GM12878 (cell line): ENCODE results near the gene GLIPR2. TPM values are rescaled to one million over a fixed set of nuclear protein-coding genes. Genes with fewer than 3 reads are reported as not detected.

Experiments
- ATAC-seq: fragments of 200-7000 bp; cut with Tn5 transposase; 3 replicates; pipeline ENCODE4 v1.9.1; 2020; ENCODE audit warnings: mild to moderate bottlenecking, moderate library complexity
- BruUV-seq: library from RNA; stranded (reverse); fragments of 400-500 nt; replicated peaks from 2 replicates; lab custom pipeline; 2021; lab: Mats Ljungman, UMichigan
- CTCF ChIA-PET: fragments of 300-600 bp; sonication (Branson Sonifier 250); formaldehyde crosslinking; extraction: SDS; loops from one replicate; lab custom pipeline; 2021; ENCODE audit warnings: inconsistent platforms; lab: Yijun Ruan, JAX
- POLR2A ChIA-PET: fragments of 350-600 bp; formaldehyde crosslinking; extraction: SDS; loops from one replicate; lab custom pipeline; 2021; ENCODE audit warnings: inconsistent platforms; lab: Charles Lee
- RAD21 ChIA-PET: fragments of 300-600 bp; sonication (Branson Sonifier 250); formaldehyde crosslinking; loops from one replicate; lab custom pipeline; 2023; ENCODE audit warnings: antibody characterized with exemption; ENCODE audit not compliant: unreplicated experiment; lab: Charles Lee
- SMC1A ChIA-PET: fragments of 300-600 bp; sonication (Branson Sonifier 250); formaldehyde crosslinking; loops from one replicate; lab custom pipeline; 2023; ENCODE audit not compliant: unreplicated experiment, uncharacterized antibody; lab: Charles Lee
- DNase-seq: peaks from one replicate; pipeline ENCODE4 v3.0.0-alpha.2; 2011; ENCODE audit warnings: low read depth, low spot score
- FAIRE-seq: peaks from 3 replicates; lab custom pipeline; 2011; peaks lifted over from hg19 to GRCh38; lab: Jason Lieb, UNC
- H2AFZ ChIP-seq: 2 replicates; pipeline ENCODE4 v1.6.0; 2011; ENCODE audit warnings: low read depth, low read length, control low read depth; ENCODE audit not compliant: control insufficient read depth
- H3K27ac ChIP-seq: 2 replicates; pipeline ENCODE4 v1.5.1; 2011; ENCODE audit warnings: control low read depth; ENCODE audit not compliant: control insufficient read depth, insufficient read depth
- H3K27me3 ChIP-seq, 2 experiments: replicated peaks in 1 of 2; 2 replicates each; pipeline versions ENCODE4 v1.6.0 to v1.6.1; 2011; ENCODE audit warnings: low read length in 1 of 2; ENCODE audit not compliant: control insufficient read depth in 2 of 2, insufficient read depth in 2 of 2
- H3K36me3 ChIP-seq, 2 experiments: 2 replicates each; pipeline ENCODE4 v1.5.1; 2011; ENCODE audit warnings: low read length in 1 of 2; ENCODE audit not compliant: control insufficient read depth in 2 of 2, insufficient read depth in 2 of 2
- H3K4me1 ChIP-seq: 2 replicates; pipeline ENCODE4 v1.6.1; 2011; ENCODE audit warnings: mild to moderate bottlenecking, low read length, moderate library complexity, mixed read lengths; ENCODE audit not compliant: control insufficient read depth, insufficient read depth
- H3K4me2 ChIP-seq: 2 replicates; pipeline ENCODE4 v1.6.0; 2011; ENCODE audit warnings: control low read depth; ENCODE audit not compliant: control insufficient read depth, insufficient read depth
- H3K4me3 ChIP-seq: fragments of 200-600 bp; sonication (generic); 2 replicates; pipeline ENCODE4 v1.5.1; 2016
- H3K79me2 ChIP-seq: 2 replicates; pipeline ENCODE4 v1.6.0; 2011; ENCODE audit warnings: low read length; ENCODE audit not compliant: control insufficient read depth, insufficient read depth
- H3K9ac ChIP-seq: 2 replicates; pipeline ENCODE4 v1.8.0; 2011; ENCODE audit warnings: low read length, control low read depth, mixed read lengths; ENCODE audit not compliant: control insufficient read depth, insufficient read depth
- H3K9me3 ChIP-seq: replicated peaks from 3 replicates; pipeline ENCODE4 v1.5.1; 2011; ENCODE audit warnings: mild to moderate bottlenecking, low read length; ENCODE audit not compliant: control insufficient read depth, insufficient read depth
- H4K20me1 ChIP-seq: 2 replicates; pipeline ENCODE4 v1.6.0; 2011; ENCODE audit not compliant: control insufficient read depth, insufficient read depth
- BMI1 ChIP-seq: fragments of 450-650 bp; IDR thresholded peaks from 2 replicates; pipeline ENCODE4 v1.6.1; 2016; ENCODE audit warnings: mild to moderate bottlenecking, moderate library complexity, borderline replicate concordance
- CBFB ChIP-seq: IDR thresholded peaks from 2 replicates; pipeline ENCODE4 v1.6.1; 2016; ENCODE audit warnings: antibody characterized with exemption, low read depth
- CUX1 ChIP-seq: IDR thresholded peaks from 2 replicates; pipeline ENCODE4 v1.6.1; 2012; ENCODE audit warnings: improper control_type of control experiment, low read depth, low read length; ENCODE audit not compliant: insufficient replicate concordance
- FOS ChIP-seq: IDR thresholded peaks from 3 replicates; pipeline ENCODE4 v1.6.1; 2011; ENCODE audit warnings: borderline replicate concordance; ENCODE audit not compliant: insufficient read length; ENCODE audit errors: extremely low read depth
- HDGF ChIP-seq: fragments of 450-650 bp; IDR thresholded peaks from 2 replicates; pipeline ENCODE4 v1.6.1; 2016; ENCODE audit warnings: antibody characterized with exemption
- MEF2B ChIP-seq: fragments of 450-650 bp; IDR thresholded peaks from 2 replicates; pipeline ENCODE4 v1.6.1; 2018; ENCODE audit warnings: mild to moderate bottlenecking, moderate library complexity; ENCODE audit not compliant: partially characterized antibody, poor library complexity, severe bottlenecking
- SIN3A ChIP-seq: IDR thresholded peaks from 2 replicates; pipeline ENCODE4 v1.6.1; 2012; ENCODE audit warnings: low read depth, low read length, improper control_type of control experiment
- STAT1 ChIP-seq: fragments of 450-650 bp; conservative IDR thresholded peaks from 2 replicates; pipeline ENCODE4 v1.6.1; 2014; ENCODE audit warnings: antibody characterized with exemption, mild to moderate bottlenecking
- USF2 ChIP-seq: IDR thresholded peaks from 2 replicates; pipeline ENCODE4 v1.6.1; 2011; ENCODE audit warnings: low read depth, low read length, improper control_type of control experiment, borderline replicate concordance
- ZZZ3 ChIP-seq: IDR thresholded peaks from 2 replicates; pipeline ENCODE4 v1.6.1; 2011; ENCODE audit warnings: low read depth; ENCODE audit not compliant: control insufficient read depth, insufficient read length
- WGBS: methylation state at CpG from one replicate; pipeline ENCODE4 v1.1.6; 2016; ENCODE audit warnings: low lambda C conversion rate; ENCODE audit not compliant: insufficient replicate concordance, insufficient coverage; ENCODE audit errors: missing lambda C conversion rate; 5-methylcytosine and 5-hydroxymethylcytosine counted together
- in situ Hi-C: fragments of 300-500 bp; cut with MboI; formaldehyde crosslinking; loops from 9 replicates; pipeline ENCODE4 v1.14.3; 2018; ENCODE audit warnings: mixed read lengths
- intact Hi-C: fragments of 100-400 bp; cut with micrococcal nuclease; formaldehyde crosslinking; loops from one replicate; pipeline ENCODE4 v1.14.2; 2022; ENCODE audit not compliant: unreplicated experiment
- polyA plus RNA-seq, 11 experiments: library from polyadenylated mRNA; depleted of rRNA in 4 of 11; unstranded in 6 of 11; stranded (reverse) in 5 of 11; fragments of >200 nt; fragmentation: Nextera tagmentation in 4 of 11; fragmentation: Illumina TruSeq in 1 of 11; extraction: Ambion mirVana in 4 of 11; extraction: Trizol in 1 of 11; gene quantifications; 1 replicate in 1 of 11; 2 replicates in 10 of 11; pipeline versions ENCODE4 v1.2.1 to v1.2.3, GENCODE V29; 2011 to 2016; ENCODE audit warnings: inconsistent platforms in 2 of 11, missing spikeins in 2 of 11, low read depth in 1 of 11
- total RNA-seq, 4 experiments: library from RNA; depleted of rRNA in 3 of 4; stranded (reverse); fragments of >200 nt in 3 of 4; fragmentation: Illumina TruSeq in 1 of 4; extraction: Trizol in 1 of 4; gene quantifications; 2 replicates each; pipeline versions ENCODE4 v1.2.1 to v1.2.3, GENCODE V29; 2013 to 2021

Gene GLIPR2
- total and polyA plus RNA-seq, 10 of the 15 experiments (the other 5 are each of a cell fraction or from before 2014, with no cell fraction given) = 0.41 to 3.5 (median 2.2) TPM

- Histone ChIP-seq H2AFZ (no peak overlapping the region), H3K4me1 (peaks cover 41% of the 10 kb centered on the region), H3K9ac (no peak overlapping the region), H3K4me3 (no peak overlapping the region), H3K79me2 (no peaks in the 10 kb centered on the region), H4K20me1 (no peaks in the 10 kb centered on the region), H3K36me3 (no peaks in the 10 kb centered on the region), H3K9me3 (no peaks in the 10 kb centered on the region; the same call in 2 of the 3 replicates)
- no peak for FAIRE-seq
- no TSS peak for BruUV-seq
- 84% methylated on average over 11 of the region's 11 CpGs for WGBS
- CTCF ChIA-PET = interaction anchor here (1.1 to 1.7 kb wide), 2 partner anchors 9 to 52 kb away, joined by 3 to 4 read pairs; no protein-coding TSS in a partner anchor
- intact Hi-C loops (no loop called here), in situ Hi-C loops (no loop called here)
- DNase-seq = no peak
- no peak for ATAC-seq
- RAD21 ChIA-PET = interaction anchor here (1.1 kb wide), 1 partner anchor 36 kb away, joined by 4 read pairs; the partner anchor contains the start of gene CLTA
- SMC1A ChIA-PET = interaction anchor here (0.6 to 1.0 kb wide), 2 partner anchors 52 to 230 kb away, joined by 3 to 6 read pairs; no protein-coding TSS in a partner anchor
- TF ChIP-seq USF2 = no peak
- TF ChIP-seq STAT1 = no peak
- TF ChIP-seq MEF2B = no peak
- TF ChIP-seq, all 136 proteins: peak for 0
- Histone ChIP-seq H3K27me3 (no peaks in the 10 kb centered on the region), H3K4me2 (no peak overlapping the region), H3K27ac (no peak overlapping the region)
- POLR2A ChIA-PET = no interaction called here
Observed at GRCh38 chr9:36154331-36154952, 17.9 kb downstream of the GLIPR2 start.

GRCh38 chr9:36156116-36156515, 19.6 kb downstream of the GLIPR2 start:
- no peaks in the 10 kb centered on the region for H3K79me2 ChIP-seq
- peaks cover 25% of the 10 kb centered on the region for H3K4me1 ChIP-seq
- POLR2A ChIA-PET = no interaction called here
- no peaks in the 10 kb centered on the region for H3K27me3 ChIP-seq
- no peak overlapping the region for H3K27ac ChIP-seq
- no peak overlapping the region for H3K4me3 ChIP-seq
- no peak overlapping the region for H2AFZ ChIP-seq
- no peaks in the 10 kb centered on the region for H4K20me1 ChIP-seq
- RAD21 ChIA-PET = no interaction called here
- BruUV-seq = no TSS peak
- 87% methylated on average over 6 of the region's 6 CpGs for WGBS
- H3K9ac ChIP-seq = no peak overlapping the region
- FAIRE-seq (no peak), DNase-seq (no peak), ATAC-seq (no peak)
- in situ Hi-C loops = no loop called here
- SMC1A ChIA-PET = no interaction called here
- H3K36me3 ChIP-seq = no peaks in the 10 kb centered on the region
- intact Hi-C loops = no loop called here
- H3K9me3 ChIP-seq = no peaks in the 10 kb centered on the region; the same call in 2 of the 3 replicates
- no peak overlapping the region for H3K4me2 ChIP-seq
- CTCF ChIA-PET = interaction anchor here (1.7 to 2.2 kb wide), 2 partner anchors 10 to 53 kb away, joined by 4 to 13 read pairs; no protein-coding TSS in a partner anchor
- TF ChIP-seq HDGF (no peak), BMI1 (no peak), CBFB (no peak), SIN3A (no peak), FOS (no peak), ZZZ3 (no peak), CUX1 (no peak)
